Ecto neural progenitor cell (in vitro differentiated cells): ENCODE data around the gene DNASE2.

Experiments
- DNase-seq: peaks from one replicate; pipeline ENCODE4 v3.0.0-alpha.2; 2018; ENCODE audit warnings: low spot score

The DNASE2 gene

DNA sequence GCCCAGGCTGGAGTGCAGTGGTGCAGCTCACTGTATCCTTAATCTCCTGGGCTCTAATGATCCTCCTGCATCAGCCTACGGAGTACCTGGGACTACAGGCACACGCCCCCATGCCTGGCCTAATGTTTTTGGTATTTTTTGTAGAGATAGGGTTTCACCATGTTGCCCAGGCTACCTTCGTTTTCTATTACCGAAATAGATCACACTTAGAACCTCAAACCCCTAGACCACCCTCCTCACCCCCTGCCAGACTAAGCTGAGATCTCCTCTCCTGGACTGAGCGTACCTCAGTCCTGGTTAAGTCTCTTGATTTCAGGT lies 5.4 kb upstream of the DNASE2 start:
- DNase-seq, result no peak

DNA sequence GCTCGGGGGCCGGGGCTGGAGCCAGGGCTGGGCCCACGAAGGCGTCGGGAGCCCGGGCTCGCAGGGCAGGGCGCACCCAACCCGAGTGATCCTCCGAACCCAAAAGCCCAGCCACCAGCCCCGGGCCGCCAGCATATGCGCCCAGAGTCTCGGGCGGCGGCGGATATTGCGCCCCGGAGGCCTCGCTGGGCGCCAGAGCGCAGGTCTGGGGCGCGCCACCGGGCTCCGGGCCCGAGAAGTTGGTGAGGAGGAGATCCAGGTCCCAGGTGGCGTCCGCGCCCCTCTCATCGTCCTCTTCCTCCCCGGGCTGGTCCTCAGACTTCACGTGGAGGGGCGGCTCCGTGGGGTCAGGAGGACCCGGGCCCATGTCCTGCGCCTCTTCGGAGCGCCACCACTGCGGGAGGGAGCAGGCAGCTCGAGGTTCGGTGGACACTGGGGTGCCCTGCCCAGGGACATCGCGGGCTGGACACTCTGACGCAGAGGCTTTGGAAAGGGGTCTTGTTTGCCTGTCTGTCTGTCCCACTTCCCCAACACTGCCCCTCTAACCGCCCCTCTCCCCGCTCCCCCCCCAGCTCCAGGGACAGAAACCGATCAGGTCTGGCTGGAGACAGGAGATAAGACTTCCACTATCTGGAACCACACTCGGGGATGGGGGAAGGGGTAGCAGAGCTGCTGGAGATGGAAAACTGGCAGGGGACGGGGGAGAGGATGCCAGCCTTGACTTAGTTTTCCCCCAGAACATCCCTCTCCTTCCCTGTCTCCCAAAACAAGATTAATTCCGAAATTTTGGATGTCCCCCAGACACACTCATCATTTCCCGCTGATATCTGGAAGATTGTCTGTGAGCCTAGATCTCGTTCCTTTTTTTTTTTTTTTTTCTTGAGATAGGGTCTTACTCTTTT lies 4.8 kb upstream of the DNASE2 start:
- no peak for DNase-seq

DNA sequence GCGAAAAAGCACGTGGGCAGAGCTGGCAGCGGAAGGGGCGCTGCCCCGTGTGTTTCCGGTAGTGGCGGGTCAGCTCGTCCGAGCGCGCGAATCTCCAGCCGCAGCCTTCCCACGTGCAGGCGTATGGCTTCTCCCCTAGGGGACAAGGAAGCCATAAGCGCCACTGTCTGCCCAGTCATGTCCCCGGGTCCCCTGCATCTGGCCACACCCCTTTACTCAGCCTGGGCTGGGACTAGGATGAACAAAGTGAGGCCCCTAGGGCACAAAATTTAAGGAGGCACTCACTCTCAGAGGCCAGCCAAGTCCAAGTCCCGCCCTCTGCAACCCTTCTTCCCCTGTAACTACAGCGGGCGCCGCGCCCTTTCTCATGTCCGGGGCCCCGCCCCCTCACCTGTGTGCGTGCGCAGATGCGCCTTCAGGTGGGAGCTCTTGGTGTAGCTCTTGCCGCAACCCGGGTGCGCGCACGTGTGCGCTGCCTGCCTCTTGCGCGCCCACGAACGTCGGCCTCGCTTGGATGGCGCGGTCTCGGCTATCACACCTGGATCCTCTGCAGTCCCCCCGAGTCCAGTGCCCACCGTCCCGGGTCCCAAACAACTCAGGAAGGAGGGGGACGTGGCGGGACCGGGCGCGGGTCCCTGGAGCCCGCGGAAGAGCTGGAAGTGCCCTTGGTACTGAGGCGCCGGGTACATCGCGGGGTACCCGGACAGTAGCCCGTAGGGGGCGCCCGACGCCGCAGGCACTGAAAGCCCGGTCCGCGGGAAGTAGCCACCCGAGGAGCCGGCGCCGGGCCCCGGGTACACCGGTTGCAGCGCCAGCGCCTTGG lies 3.9 kb upstream of the DNASE2 start:
- DNase-seq, result peak; percentile 86

DNA sequence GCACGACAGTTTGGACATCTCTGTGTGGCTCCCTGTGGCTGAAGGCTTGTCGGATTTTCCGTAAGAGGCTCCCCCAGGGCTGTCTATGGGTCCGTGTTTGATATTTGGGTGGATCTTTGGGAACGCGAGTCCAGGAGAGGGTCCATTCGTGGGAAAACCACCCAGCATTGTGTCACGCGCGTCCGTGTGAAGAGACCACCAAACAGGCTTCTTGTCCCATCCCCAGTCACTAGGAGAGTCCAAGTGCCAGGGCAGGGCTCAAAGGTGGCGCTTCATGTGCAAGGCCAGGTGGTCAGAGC lies 3.3 kb upstream of the DNASE2 start:
- no peak for DNase-seq

DNA sequence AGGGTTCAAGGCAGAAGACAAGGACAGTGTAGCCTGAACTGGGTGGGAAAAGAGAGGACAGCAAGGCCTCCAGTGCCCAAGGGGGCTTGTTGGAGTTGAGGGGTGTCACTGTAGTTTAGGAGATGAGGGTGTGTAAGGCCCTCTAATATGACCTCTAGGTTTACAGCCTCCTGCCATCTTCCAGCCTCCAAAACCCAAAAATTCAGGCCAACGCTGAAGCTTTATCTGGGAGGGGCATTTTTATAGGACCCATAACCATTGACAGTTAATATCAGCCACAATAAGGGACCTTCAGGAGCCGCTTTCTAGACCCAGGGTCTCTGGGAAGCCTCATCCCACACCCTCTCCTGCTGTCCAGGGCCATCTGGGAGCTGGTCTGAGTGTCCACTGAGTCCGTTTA lies 3.0 kb upstream of the DNASE2 start:
- no peak for DNase-seq

DNA sequence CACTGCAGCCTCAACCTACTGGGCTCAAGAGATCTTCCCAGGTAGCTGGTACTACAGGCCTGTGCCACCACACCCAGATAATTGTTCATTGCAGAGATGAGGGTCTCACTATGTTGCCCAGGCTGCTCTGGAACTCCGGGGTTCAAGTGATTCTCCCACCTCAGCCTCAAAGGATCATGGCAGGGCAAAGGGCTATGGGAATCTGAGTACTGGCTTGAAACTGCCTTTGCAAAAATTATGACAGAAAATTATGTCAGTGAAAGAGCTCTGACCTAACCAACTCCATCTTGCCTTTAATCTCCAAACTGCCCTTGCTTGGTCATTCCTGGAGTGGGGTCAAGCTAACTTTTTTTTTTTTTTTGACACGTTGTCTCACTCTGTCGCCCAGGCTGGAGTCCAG lies 1.3 kb upstream of the DNASE2 start:
- no peak for DNase-seq

DNA sequence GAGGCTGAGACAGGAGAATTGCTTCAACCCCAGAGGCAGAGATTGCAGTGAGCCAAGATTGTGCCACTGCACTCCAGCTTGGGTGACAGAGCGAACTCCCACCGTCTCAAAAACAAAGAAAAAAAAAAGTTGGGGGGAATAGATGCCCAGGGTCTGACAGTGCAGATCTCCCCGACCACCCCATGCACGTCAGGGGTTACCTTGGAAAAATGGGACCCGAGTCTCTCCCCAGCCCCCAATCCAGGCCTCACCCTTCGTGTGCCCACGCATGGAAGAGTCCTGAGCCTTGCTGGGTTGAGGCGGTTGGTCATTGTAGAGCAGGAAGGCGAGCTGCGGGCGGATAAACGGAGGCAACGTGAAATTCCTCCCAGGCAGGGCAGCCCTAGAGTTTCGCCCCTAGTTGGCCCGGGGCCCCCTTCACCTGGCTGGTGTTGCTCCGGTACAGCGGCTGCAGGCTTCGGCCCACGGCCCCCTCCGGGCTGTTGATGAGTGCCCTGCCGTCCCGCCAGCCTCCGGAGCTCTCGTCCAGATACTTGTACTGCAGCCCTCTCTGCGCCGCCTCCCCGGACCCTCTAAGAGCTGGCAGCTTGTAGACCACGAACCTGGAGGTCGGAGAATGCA lies 588 bp downstream of the DNASE2 start:
- DNase-seq, result no peak

DNA sequence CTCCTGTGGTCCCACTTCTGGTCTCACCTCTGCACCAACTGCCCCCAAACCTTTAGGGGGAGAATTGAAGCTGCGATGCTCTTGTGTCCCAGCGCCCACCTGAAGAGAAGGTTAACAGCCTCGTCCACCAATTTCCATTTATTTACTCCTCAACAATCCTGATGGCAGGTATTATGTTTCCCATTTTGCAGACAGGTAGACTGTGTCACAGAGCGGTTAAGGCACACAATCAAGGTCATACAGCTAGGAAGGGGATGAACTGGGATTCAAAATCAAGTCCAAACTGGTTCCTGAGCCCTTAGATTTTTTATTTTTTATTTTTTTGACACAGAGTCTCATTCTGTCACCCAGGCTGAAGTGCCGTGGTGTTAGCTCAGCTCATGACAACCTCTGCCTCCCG lies 6.2 kb downstream of the DNASE2 start:
- DNase-seq, result no peak

DNA sequence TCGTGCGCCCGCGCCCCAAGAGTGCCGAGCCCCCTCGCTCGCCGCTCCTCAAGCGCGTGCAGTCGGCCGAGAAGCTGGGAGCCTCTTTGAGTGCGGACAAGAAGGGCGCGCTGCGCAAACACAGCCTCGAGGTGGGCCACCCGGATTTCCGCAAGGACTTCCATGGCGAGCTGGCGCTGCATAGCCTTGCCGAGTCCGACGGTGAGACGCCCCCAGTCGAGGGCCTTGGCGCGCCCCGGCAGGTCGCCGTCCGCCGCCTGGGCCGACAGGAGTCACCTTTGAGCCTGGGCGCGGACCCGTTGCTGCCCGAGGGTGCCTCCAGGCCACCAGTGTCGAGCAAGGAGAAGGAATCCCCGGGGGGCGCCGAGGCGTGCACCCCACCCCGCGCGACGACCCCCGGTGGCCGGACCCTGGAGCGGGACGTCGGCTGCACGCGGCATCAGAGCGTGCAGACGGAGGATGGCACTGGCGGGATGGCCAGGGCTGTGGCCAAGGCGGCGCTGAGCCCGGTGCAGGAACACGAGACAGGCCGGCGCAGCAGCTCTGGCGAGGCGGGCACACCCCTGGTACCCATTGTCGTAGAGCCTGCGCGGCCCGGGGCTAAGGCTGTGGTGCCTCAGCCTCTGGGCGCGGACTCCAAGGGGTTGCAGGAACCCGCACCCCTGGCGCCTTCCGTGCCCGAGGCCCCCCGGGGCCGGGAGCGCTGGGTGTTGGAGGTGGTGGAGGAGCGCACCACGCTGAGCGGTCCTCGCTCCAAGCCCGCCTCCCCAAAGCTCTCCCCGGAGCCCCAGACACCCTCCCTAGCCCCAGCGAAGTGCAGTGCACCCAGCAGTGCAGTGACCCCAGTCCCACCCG lies 7.1 kb downstream of the DNASE2 start:
- DNase-seq, result no peak

DNA sequence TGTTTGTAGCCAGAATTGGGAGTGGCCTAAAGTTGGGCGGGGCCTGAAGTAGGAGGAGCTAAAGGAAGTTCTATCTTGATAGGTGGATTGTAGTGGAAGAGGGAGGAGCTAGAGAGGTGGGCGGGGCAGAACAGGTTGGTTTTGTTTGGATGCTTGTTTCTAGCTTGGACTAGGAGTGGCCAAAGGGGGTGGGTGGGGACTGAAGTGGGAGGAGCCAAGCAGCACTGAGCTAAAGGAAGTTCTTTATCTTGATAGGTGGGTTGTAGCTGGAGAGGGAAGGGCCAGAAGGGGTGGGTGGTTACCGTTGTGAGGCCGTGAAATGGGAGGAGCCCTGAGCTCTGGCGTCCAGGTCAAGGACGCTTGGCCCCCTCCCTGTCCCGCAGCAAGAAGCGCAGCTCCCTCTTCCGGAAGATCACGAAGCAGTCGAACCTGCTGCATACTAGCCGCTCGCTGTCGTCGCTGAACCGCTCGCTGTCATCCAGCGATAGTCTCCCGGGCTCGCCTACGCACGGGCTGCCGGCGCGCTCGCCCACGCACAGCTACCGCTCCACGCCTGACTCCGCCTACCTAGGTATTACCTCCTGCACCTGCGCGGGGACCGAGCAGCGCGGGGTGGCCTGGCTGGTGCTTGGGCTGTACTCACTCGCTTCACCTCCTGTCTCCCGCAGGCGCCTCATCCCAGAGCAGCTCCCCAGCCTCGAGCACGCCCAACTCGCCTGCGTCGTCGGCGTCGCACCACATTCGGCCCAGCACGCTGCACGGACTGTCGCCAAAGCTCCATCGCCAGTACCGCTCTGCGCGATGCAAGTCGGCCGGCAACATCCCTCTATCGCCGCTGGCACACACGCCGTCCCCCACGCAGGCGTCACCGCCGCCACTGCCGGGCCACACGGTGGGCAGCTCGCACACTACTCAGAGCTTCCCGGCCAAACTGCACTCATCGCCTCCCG lies 8.0 kb downstream of the DNASE2 start:
- DNase-seq, result no peak

DNA sequence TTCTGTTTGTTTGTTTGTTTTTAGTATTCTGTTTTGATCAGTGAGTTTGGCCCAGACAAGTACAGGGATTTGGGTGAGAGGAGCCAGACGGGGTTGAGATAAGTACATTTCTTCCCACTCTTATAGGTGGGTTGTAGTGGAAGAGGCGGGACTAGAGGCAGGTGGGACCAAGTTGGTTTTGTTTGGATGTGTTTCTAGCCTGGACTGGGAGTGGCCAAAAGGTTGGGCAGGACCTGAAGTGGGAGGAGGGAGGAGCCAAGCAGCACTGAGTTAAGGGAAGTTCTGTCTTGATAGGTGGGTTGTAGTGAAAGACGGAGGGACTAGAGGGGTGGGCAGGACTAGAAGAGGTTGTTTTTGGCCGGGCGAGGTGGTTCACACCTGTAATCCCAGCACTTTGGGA lies 9.0 kb downstream of the DNASE2 start:
- DNase-seq, result no peak

DNA sequence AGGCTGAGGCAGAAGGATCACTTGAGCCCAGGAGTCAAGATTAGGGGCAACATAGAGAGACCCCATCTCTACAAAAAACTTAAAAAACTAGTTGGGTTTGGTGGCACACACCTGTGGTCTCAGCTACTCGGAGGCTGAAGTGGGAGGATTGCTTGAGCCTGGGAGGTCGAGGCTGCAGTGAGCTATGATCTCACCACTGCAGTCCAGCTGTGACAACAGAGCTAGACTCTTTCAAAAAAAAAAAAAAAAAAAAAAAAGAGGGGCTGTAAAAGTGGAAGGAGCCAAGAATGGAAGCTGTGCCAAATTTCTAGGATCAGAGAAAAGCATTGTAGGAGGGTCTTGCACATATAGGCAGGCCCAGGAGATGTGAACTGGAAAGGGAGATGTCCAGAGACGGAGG lies 9.6 kb downstream of the DNASE2 start:
- DNase-seq, result no peak

DNA sequence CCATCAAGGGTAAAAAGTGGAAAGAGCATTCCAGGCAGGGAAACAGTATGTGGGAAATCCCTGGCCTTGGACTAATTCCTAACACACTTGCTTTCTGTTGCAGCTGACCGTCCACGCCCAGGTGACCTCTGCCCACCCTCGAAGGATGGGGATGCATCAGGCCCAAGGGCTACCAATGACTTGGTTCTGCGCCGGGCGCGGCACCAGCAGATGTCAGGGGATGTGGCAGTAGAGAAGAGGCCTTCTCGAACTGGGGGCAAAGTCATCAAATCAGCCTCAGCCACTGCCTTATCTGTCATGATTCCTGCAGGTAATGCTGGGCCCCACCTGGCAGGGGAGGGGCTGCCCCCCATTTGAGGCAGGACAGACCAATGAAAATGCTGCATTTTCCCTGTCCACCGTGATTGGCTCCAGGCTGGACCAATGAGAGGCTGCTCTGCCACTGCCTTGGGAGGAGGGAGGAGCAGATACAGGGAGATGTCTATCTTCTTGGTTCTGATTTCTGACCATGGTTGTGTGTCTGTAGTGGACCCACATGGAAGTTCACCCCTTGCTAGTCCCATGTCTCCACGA lies 12.6 kb downstream of the DNASE2 start:
- no peak for DNase-seq

DNA sequence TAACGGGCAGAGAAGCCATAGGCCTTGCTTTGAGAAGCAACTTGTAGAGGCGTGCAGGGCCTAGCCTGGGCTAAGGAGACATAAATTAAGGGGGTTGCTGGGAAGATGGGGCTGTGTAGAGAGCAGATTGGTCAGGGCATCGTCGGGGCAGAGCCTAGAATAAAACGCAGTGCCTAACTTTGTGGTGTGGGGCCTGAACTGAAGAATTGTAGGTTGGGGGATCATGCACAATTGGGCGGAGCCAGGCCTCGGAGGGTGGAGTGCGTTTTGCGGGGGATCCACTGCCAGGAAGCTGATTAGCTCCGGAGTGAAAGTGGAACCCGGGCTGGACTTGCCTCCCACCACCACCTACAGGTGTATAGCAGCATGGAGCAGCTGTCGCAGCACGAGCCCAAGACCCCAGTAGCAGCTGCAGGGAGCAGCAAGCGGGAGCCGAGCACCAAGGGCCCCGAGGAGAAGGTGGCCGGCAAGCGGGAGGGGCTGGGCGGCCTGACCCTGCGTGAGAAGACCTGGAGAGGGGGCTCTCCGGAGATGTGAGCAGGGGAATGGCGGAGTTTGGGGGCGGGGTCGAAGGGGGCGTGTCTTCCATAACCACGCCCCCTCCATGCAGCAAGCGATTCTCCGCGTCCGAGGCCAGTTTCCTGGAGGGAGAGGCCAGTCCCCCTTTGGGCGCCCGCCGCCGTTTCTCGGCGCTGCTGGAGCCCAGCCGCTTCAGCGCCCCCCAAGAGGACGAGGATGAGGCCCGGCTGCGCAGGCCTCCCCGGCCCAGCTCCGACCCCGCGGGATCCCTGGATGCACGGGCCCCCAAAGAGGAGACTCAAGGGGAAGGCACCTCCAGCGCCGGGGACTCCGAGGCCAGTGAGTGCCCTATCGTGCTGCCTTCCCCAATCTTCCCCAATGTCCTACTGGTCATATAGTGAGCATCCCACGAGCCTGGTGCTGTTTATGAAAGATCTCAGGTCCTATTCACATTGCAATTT lies 13.8 kb downstream of the DNASE2 start:
- peak; percentile 92 for DNase-seq

DNA sequence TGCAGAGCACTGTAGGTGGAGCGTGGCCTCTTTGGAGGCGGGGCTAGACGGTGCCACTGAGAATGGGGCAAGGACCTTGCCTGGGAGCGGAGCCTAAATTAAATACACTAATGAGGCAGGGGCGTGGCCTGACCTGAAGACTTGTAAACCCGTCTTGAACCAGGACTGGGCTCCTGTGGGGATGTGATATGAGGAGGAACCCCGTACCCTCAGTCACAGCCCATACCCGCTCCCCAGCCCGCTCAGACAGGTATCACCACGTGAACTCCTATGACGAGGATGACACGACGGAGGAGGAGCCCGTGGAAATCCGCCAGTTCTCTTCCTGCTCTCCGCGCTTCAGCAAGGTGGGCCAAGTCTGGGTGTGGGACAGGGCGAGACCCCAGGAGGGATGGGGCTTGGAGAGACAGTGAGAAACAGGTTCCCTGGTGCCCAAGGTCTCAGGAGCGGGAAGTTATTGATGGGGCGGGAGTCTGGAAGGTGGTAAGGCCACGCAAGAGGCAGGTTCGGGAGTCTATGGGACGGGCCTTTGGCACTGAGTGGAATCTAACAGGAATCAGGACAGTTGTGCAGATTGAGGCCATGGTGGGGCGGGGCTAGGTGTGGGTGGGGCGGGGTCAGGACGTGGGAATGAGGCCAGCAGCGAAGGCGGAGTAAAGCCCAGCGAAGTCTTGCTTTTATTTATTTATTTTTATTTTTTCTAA lies 14.7 kb downstream of the DNASE2 start:
- DNase-seq, result no peak

DNA sequence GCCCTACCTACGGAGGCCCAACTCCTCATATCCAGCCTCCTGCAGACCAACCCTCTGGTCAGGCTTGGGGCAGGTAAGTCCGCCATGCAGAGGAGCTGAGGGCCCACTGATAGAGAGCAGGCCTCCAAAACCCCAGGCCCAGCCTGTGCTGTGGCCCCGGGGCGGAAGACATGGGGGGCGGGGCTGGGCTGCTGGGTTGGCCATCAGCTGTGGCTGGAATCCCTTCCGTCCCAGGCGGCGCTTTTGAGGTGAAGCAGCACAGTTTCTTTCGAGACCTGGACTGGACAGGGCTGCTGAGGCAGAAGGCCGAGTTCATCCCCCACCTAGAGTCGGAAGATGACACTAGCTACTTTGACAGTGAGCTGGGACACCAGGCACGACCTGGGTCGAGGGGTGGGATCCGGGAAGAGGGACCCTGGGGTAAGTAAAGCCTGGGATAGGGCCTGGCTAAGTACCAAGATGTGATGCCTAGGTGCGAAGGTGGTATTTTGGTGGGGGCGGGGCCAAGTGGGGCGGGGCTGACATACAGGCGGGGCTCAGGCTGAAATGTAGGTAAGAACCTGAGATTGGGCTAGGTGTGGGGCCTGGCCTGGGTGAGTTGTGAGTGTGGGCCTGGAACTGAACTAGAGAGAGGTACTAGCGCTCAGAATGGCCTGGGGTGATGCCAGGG lies 15.4 kb downstream of the DNASE2 start:
- no peak for DNase-seq

DNA sequence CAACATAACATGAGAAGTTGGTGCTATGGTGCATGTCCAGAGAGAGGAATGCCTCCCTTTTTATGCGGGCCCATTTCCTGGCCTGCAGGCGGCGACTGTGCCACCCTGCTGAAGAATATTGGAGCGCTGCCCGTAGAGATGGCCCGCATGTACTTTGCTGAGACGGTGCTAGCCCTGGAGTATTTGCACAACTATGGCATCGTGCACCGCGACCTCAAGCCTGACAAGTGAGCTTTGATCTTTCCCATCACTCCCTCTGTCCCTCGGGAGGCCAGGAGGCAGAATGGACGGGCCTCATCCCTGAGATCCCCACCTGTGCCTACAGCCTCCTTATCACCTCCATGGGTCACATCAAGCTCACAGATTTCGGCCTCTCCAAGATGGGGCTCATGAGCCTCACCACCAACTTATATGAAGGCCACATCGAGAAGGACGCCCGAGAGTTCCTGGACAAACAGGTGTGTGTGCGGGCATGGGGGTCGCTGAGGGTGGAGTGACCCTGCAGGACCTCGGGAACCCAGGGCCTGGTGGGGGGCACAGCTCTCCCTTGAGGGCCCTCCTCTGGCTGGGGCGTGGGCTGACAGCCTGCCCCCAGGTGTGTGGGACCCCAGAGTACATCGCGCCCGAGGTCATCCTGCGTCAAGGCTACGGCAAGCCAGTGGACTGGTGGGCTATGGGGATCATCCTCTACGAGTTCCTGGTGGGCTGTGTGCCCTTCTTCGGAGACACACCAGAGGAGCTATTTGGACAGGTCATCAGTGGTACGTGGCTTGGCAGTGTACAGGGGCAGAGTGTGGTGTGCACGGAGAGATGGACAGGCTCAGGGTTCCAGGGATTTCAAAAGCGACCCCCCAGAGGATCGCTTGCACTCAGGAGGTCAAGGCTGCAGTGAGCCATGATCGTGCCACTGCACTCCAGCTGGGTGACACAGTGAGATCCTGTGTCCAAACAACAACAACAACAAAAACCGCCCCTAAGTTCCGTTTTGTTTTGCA lies 16.2 kb downstream of the DNASE2 start:
- DNase-seq, result no peak
